Esophagus muscularis mucosa (tissue), 4 donors: ENCODE measurements around the gene GID4.

Source experiments
- EP300 ChIP-seq: sonication (generic); formaldehyde crosslinking; IDR thresholded peaks from one replicate; pipeline ENCODE4 v1.6.1; 2017; ENCODE audit warnings: antibody characterized with exemption
- POLR2A ChIP-seq: fragments of 450-650 bp; IDR thresholded peaks from one replicate; pipeline ENCODE4 v1.6.1; 2017; ENCODE audit warnings: antibody characterized with exemption, moderate library complexity, mild to moderate bottlenecking, low read depth
- TF ChIP-seq, protein P1 (sequence below), 3 experiments: fragments of 200-600 bp in 2 of 3; fragments of 450-650 bp in 1 of 3; sonication (generic) in 2 of 3; IDR thresholded peaks; one replicate each; pipeline ENCODE4 v1.5.1; 2017 to 2019; ENCODE audit warnings: antibody characterized with exemption in 3 of 3, mild to moderate bottlenecking in 2 of 3, moderate library complexity in 1 of 3

DNA sequence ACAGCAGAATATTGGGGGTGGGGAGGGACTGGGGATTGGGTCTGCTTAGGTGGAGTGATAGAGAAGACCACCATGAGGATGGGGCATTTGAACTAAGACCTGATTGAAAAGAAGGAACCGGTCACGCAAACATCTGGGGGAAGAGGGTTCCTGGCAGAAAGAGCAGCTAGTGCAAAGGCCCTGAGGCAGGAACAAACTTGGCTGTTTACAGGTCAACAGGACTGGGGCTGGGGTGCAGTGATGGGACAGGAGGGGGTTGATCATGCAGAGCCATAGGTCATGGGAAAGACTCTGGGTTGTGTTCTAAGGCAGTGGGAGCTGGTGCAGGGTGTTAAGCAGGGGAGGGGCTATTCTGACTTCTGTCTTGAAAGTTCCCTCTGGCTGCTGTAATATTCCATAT is 50.4 kb downstream of the GID4 start:
- TF ChIP-seq EP300 (no peak), POLR2A (no peak)
- TF ChIP-seq, protein P1, sequence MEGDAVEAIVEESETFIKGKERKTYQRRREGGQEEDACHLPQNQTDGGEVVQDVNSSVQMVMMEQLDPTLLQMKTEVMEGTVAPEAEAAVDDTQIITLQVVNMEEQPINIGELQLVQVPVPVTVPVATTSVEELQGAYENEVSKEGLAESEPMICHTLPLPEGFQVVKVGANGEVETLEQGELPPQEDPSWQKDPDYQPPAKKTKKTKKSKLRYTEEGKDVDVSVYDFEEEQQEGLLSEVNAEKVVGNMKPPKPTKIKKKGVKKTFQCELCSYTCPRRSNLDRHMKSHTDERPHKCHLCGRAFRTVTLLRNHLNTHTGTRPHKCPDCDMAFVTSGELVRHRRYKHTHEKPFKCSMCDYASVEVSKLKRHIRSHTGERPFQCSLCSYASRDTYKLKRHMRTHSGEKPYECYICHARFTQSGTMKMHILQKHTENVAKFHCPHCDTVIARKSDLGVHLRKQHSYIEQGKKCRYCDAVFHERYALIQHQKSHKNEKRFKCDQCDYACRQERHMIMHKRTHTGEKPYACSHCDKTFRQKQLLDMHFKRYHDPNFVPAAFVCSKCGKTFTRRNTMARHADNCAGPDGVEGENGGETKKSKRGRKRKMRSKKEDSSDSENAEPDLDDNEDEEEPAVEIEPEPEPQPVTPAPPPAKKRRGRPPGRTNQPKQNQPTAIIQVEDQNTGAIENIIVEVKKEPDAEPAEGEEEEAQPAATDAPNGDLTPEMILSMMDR (IDR thresholded peaks at IDR 0.05), result no peak
